ENCODE measurements around the gene HIPK2.

- TF ChIP-seq, protein P1, sequence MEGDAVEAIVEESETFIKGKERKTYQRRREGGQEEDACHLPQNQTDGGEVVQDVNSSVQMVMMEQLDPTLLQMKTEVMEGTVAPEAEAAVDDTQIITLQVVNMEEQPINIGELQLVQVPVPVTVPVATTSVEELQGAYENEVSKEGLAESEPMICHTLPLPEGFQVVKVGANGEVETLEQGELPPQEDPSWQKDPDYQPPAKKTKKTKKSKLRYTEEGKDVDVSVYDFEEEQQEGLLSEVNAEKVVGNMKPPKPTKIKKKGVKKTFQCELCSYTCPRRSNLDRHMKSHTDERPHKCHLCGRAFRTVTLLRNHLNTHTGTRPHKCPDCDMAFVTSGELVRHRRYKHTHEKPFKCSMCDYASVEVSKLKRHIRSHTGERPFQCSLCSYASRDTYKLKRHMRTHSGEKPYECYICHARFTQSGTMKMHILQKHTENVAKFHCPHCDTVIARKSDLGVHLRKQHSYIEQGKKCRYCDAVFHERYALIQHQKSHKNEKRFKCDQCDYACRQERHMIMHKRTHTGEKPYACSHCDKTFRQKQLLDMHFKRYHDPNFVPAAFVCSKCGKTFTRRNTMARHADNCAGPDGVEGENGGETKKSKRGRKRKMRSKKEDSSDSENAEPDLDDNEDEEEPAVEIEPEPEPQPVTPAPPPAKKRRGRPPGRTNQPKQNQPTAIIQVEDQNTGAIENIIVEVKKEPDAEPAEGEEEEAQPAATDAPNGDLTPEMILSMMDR (IDR thresholded peaks at IDR 0.05), result no peak
- no peak for TF ChIP-seq POLR2A (IDR thresholded peaks at IDR 0.05)
Measured at GRCh38 chr7:139743967-139744767, 33.6 kb downstream of the HIPK2 start.
